ENCODE measurements around the gene TKFC.
"Not testable (repeated sequence)": the region's sequence is repeated elsewhere in the genome, so short reads cannot be mapped to it uniquely, and the experiment has no call there.

The TKFC gene

DNA sequence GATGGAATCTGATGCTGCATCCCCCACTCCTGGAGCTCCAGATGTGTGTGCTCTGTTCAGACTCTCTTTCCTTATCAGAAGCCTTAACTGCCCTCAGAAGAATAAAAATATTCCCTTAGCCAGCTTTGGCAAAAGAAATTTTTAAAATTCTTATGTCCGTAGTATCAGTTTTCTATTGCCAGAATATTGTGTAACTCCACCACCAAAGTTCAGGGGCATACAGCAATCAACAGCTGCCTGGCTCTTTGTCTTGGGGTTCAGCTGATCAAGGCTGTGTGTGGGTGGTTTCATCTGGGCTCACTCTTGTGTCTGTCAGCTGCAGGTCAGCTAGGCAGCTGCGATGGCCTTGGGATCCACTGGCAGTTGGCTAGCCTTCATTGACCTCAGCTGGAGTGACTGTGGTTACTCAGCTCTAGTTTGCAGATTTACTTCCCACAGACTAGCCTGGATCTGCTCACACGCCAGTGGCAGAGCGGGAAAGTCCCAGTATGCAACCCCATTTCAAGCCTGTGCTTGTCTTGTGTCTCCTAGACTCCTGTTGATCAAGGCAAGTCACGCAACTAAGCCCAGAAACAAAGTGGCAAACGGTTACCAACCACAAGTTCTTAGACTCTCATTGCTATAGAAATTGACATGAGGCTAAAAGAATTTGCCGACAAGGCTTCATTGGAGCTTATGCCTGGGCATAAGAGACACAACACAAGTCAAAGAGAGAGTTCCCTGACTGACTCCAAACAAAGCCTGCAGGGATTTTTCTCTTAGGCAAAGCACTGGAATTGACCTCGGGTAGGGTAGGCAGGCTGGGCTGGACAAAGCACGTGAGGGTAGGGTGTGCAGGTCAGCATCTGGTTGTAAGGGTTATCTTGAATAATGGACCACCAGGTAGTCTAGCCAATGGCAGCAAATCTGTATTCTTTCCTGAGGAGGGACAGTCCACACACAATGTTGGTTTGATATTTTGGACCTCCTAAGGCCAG lies 36.6 kb downstream of the TKFC start:
- DNase-seq = no peak

DNA sequence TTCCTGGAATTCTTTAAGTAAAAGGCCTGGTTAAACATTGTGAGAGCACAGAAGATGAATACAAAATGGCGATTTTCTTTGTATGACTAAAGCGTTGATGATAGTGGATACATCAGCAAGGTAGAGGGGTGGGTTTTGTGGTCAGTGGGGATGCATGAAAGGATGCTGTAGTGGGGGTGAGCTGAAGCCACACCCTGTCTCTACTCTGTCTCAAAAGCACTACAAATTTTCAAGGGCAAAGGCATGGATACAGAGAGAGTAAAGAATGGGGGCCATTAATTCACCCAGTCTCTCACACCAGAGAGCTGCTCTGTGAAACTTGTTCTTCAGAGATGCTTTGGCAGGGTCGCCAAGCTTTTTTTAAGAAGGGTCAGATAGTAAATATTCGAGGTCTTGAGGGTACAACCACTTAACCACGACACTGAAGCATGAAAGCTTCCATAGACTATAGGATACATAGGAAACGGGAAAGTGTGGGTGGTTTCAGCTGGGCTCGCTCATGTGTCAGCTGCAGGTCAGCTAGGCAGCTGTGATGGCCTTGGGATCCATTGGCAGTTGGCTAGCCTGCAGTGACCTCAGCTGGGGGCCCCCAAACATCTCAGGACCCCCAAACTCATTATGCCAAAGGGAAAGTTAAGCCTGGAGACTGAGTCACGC lies 37.4 kb downstream of the TKFC start:
- no peak for DNase-seq

DNA sequence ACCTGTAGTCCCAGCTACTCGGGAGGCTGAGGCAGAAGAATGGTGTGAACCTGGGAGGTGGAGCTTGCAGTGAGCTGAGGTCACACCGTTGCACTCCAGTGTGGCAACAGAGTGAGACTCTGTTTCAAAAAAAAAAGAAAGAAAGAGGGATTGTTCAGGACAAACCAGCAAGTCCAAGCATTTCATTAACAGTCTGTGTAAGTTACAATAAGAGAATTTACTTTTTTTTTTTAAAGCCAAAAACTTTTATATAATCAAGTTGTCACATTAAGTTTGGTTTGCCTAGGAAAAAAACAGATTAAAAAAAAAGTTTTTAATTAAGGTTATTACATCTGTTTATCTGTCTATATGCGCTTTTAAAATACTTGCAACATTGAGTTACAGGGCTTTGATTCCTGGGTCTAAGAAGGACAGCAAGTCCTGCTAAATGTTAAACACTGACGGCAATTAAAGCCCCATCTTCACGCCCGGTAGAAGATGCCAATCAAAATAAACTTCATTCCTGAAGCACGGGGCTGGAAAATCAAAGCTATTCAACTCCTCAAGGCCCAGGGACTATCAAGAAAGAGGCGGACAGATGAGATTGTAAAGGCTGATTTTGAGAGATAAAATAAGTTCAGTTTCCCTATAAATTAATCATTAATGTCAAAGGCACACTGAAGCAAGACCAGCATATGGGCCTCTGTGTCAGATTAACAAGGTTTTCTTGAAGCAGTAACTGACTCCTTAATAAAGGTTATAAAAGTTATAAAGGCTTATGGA lies 39.8 kb downstream of the TKFC start:
- no peak for DNase-seq

DNA sequence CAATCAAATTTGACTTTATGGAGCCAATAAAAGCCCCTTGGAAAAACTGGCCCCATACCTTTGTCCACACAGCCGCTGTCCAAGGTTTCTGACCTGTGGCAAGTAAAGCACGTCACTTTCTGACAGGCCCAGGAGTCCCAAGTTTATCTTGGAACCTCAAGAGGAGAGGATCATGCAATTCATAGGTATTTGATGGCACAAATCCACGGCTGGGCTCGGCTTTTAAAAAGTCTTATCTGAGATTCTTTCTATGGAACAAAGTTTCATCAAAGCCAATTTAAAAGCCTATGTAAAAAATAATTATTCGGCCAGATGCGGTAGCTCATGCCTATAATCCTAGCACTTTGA lies 42.7 kb downstream of the TKFC start:
- DNase-seq = no peak

DNA sequence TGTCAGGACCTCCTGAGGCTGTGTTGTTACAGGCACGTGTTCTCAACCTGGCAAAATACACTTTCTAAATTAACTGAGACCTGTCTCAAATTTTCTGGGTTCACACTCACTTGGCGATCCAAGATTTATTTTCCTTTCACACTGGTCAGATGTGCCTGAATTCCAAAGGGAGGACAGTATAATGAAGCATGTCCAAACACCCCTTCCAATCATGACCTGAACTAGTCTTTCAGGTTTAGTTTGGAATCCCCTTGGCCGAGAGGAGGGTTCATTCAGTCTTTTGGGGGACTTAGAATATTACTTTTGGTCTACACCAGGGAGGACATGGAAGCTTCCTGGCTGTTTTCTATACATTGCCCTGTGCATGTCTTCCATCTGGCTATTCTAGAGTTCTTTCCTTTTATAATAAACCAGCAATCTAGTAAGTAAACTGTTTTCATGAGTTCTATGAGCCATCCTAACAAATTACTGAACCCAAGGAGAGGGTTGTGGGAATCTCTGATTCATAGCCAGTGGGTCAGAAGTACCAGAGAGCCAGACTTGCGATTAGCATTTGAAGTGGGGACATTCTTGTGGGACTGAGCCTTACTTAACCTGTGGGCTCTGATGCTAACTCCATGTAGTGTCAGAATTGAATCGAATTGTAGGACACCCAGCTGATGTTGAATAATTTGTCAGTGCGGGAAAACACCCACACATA lies 44.6 kb downstream of the TKFC start:
- DNase-seq = no peak

DNA sequence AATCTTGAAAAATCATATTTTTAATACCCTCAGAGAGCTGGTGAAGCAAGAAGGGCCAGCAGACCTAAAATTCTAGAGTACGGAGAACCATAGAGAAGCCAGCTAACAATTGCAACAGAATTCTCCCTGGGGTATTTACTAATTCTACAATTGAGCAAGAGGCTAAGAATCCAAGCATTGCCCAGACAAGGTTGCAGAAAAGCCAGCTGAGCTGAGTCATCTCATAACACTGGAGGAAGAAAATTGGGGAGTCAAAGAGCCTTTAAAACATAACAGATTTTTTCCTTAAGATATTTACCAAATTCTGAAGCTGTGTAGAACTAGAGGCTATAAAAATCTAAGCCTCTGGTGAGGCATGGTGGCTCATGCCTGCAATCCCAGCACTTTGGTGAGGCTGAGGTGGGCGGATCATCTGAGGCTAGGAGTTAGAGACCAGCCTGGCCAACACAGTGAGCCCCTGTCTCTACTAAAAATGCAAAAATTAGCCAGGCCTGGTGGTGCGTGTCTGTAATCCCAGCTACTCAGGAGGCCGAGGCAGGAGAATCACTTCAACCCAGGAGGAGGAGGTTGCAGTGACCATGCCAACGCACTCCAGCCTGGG lies 45.8 kb downstream of the TKFC start:
- no peak for DNase-seq

DNA sequence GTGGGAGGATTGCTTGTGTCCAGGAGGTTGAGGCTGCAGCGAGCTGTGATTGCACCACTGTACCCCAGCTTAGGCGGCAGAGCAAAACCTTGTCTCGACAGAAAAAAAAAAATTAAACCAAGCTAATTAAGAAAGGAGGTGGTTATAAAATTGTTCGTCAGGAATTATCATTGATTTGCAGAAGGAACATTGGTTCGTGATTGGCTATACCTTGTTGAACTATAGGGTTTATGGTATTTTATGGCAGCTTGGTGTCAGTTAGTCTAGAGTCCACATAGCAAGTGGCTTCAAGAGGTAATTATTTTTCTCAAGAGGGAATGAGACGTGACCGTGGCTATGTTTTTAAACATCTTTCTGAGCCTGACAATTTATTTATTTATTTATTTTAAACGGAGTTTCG lies 47.9 kb downstream of the TKFC start:
- no peak for DNase-seq

DNA sequence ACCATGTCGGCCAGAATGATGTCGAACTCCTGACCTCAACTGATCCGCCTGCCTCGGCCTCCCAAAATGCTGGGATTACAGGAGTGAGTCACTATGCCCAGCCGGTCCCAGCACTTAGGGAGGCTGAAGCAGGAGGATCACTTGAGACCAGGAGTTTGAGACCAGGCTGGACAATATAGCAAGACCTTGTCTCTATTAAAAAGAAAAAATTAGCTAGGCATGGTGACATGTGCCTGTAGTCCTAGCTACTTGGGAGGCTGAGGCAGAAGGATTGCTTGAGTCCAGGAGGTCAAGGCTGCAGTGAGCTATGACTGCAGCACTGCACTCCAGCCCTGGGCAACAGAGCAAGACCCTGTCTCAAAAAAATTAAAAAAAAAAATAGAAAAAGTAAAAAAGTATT lies 50.8 kb downstream of the TKFC start:
- DNase-seq = not testable (repeated sequence)

DNA sequence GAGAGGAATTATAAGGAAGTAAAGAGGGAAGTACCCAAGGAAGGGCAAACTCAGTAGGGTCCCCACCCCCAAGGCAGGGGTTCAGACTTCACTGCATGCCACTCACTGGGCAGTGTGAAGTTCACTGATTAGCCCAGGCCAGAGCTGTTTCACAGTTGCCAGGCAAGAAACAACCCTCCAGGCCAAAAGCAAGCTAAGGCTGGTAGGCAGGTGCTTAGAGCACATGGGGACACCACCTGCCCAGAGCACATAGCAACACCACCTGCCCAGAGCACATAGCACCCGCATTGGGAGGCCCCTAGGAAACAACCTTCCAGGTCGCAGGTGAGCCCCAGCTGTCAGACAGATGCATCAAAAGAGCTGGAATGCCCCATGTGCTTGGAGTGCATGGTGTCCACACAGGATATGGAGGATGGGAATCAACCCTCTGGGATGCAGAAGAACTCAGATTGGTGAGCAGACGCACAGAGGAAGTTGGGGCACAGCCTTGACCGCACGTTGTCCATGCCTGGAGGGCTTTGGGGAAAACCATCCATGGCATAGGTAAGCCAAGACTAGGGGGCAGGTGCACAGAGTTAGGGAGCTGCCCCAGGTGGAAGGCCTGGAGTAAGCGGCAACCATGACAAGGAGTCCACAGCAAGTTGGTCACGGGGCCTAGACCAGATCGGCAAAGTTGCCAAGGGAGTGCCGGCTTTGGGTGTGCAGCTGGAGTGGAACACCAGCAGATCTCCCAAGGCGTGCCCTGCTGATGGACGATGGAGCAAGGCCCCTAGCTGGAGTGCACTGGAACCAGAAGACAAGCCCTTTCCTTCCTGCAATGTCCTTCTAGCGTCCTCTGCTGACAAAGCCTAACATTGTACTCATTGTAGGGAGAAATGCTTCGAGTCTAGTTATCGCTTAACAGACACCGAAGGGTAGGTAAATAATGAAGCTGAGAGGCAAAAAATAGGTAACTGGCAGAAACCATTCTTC lies 51.5 kb downstream of the TKFC start:
- no peak for DNase-seq

DNA sequence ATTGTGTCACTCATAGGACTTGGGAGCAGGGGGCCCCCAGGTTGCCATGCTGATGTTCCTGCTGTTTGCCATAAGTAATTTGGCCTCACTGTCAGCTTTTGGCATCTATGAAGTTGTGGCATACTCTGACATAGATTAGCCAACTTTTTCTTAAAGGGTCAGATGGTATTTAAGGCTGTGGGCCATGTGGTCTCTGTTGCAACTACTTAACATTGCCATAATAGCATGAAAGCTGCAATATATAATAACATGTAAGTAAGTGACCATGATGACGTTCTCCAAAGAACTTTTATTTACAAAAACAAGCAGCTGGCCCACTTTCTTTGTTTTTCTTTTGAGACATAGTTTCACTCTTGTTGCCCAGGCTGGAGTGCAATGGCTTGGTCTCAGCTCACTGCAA lies 57.1 kb downstream of the TKFC start:
- DNase-seq = no peak

DNA sequence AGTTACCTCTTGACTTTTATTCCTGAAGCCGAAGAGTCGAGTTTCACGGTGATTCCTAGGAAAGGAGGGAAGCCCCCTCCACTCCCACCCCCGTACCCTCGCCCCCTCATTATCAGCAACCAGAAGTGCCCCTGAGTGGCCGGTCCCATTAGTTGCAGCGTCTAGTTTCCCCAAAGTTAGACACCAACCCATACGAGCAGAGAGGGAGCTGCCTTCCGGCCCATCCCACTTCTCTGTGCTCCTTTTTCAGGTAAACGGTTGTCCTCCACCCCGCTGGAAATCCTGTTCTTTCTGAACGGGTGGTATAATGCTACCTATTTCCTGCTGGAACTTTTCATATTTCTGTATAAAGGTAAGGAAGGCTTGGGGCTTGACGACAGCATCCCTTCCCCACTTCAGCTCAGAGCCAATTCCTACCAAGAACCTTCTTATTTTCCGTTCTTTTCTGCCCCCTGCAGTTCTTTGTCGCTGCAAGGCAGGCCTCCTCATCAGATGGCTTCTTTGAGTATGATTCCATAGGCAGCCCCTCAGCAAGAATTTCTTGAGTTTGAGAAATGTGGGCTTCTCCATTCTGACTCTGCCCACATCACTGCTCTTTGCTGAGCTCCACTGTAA lies 60.1 kb downstream of the TKFC start:
- no peak for DNase-seq
